DMS79 (cell line): ENCODE data around the gene ADGRB3.
"Not testable (repeated sequence)": the region's sequence is repeated elsewhere in the genome, so short reads cannot be mapped to it uniquely, and the experiment has no call there.

Experiments used
- DNase-seq: peaks from one replicate; lab custom pipeline; 2025; lab: John Stamatoyannopoulos, UW

ADGRB3 gene

GRCh38 chr6:68947721-68948120, 312.6 kb downstream of the ADGRB3 start:
- DNase-seq = no peak

GRCh38 chr6:68951270-68951669, 316.2 kb downstream of the ADGRB3 start:
- DNase-seq = no peak

GRCh38 chr6:68958327-68958726, 323.2 kb downstream of the ADGRB3 start:
- no peak for DNase-seq

GRCh38 chr6:68967549-68968300, 332.6 kb downstream of the ADGRB3 start:
- DNase-seq = no peak

GRCh38 chr6:68968301-68968649, 333.2 kb downstream of the ADGRB3 start:
- DNase-seq = no peak

GRCh38 chr6:68973066-68973465, 338.0 kb downstream of the ADGRB3 start:
- no peak for DNase-seq

GRCh38 chr6:68975064-68975463, 340.0 kb downstream of the ADGRB3 start:
- DNase-seq = peak; percentile 44

GRCh38 chr6:68975816-68976215, 340.7 kb downstream of the ADGRB3 start:
- DNase-seq = peak; percentile 24

GRCh38 chr6:68976260-68976659, 341.2 kb downstream of the ADGRB3 start:
- no peak for DNase-seq

GRCh38 chr6:68978411-68978810, 343.3 kb downstream of the ADGRB3 start:
- no peak for DNase-seq

- DNase-seq = not testable (repeated sequence)
These were observed 346.6 kb downstream of the ADGRB3 start for GRCh38 chr6:68981668-68982067.

GRCh38 chr6:68988698-68989097, 353.6 kb downstream of the ADGRB3 start:
- no peak for DNase-seq

- no peak for DNase-seq
These were observed 355.2 kb downstream of the ADGRB3 start for GRCh38 chr6:68990317-68990716.

- DNase-seq = no peak
These were observed 358.8 kb downstream of the ADGRB3 start for GRCh38 chr6:68993911-68994310.

- DNase-seq = no peak
These were observed 359.4 kb downstream of the ADGRB3 start for GRCh38 chr6:68994521-68994920.

- DNase-seq = no peak
These were observed 370.1 kb downstream of the ADGRB3 start for GRCh38 chr6:69005199-69005598.

GRCh38 chr6:69007781-69008180, 372.7 kb downstream of the ADGRB3 start:
- DNase-seq = no peak

- no peak for DNase-seq
These were observed 377.1 kb downstream of the ADGRB3 start for GRCh38 chr6:69012211-69012610.

- DNase-seq = no peak
These were observed 377.8 kb downstream of the ADGRB3 start for GRCh38 chr6:69012876-69013275.

GRCh38 chr6:69018906-69019305, 383.8 kb downstream of the ADGRB3 start:
- DNase-seq = no peak

- no peak for DNase-seq
These were observed 384.8 kb downstream of the ADGRB3 start for GRCh38 chr6:69019832-69020231.

GRCh38 chr6:69022993-69023392, 387.9 kb downstream of the ADGRB3 start:
- no peak for DNase-seq

- DNase-seq = no peak
These were observed 391.2 kb downstream of the ADGRB3 start for GRCh38 chr6:69026243-69026642.

GRCh38 chr6:69026715-69027114, 391.6 kb downstream of the ADGRB3 start:
- DNase-seq = no peak
